NCI-H524 (cell line): ENCODE data around the gene GMDS.

Experiments used
- DNase-seq, 2 experiments: peaks; one replicate each; lab custom pipeline; 2025; lab: John Stamatoyannopoulos, UW

Gene GMDS

DNA sequence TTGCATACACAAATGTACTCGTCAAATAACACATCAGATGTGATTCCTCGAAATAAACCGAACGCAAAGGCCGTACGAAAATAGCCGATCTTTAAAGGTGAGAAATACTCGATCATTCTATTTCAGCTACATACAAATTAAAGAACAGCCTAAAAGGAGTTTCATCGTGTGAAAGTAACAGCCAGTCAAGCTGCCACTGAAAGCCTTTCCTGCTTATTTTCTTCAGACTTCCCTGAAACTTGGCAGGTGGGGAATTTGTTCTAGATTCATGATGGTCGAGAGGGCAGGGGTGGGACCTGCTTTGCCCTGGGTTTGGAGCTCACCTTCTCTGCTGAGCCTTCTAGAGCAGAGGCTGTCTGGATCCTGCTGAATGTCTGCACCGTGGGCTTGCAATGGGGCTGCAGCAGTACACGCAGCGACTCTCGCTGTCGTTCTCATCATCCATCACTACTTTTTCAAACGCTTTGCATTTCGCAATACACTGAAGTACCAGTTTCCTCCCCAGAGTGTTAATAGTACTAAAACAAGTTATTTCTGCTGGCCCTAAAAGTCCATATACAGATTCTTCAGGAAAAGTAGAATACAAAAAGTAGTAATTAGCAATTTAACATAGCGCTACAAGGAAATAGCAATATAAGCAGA is 619.5 kb downstream of the GMDS start:
- no peak for DNase-seq

DNA sequence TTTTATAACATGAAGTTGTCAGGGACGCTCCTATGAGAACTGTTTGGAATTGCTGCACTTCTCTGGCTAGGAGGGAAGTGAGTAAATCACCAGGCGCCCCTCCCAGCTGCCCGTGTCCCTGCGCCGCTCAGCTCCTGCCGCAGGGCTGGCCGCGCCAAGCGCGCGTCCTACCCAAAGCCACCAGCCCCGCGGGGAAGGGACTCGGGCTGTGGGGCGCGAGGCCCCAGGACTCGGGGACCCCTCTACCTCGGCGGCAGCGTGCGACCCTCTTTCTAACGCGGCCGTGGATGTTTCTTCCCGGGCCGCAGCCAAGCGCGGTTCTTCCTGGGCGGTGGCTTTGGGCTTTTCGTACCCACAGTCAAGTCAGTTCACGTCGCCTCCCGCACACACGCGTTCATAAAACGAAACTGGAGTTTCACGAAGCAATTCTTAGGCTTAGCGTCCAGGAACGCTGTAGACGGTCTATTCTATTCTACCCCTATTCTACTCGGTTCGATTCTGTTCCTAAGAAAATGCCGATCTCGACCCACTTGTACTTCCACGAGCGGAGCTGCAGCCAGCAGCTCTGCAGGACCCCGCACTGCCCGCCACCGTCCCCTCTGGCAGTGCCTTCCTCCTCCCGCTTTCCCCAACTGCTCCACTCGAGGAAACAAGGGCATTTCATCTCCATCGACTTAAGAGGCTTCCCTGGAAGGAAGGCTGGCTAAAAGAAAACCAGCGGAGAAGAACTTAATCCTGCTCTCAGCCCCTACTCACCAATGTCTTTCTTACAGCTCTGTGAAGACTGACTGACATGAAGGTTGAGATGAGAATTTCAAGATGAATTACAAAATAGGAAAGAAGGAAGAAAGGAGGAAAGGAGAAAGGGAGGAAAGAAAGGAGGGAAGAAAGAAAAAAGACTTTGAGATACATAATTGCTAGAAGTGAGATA is 620.3 kb downstream of the GMDS start:
- DNase-seq: peak in 1 of 2 experiments; percentile 66

DNA sequence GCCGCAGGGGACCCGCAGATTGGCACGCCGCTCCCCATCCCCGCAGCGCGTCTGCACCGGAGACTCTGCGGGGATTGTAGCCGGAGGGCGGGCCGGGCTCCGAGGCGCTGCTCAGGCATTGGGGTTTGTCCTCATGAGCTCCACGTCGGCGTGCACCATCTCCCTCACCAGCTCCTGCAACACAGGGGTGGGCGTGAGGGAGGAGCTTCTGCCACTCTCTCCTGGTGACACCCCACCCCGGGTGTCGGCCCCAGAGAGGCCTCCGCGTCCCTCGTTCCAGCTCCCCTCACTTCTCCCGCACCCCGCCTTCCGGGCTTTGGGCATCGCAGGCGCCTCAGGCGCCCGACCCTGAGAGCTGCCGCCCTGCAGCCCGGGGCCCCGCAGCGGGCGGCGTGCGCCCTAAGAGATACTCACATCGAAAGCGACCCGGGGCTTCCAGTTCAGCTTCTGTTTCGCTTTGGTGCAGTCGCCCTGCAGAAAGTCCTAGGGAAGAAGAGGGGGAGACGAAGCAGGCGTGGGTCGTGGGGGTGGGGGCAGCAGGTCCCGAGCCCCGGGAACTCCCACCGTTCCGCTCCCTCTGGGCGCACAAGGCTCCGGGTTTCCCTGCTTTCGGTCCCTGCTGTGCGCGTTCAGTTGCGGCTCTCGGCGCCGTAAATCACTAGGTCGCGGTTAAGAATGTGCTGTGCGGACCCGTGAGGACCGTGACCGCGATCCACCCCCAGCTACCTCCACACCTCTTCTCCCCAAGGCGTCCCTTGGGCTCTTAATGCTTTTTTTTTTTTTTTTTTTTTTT is 621.2 kb downstream of the GMDS start:
- DNase-seq: peak in 1 of 2 experiments; percentile 34

DNA sequence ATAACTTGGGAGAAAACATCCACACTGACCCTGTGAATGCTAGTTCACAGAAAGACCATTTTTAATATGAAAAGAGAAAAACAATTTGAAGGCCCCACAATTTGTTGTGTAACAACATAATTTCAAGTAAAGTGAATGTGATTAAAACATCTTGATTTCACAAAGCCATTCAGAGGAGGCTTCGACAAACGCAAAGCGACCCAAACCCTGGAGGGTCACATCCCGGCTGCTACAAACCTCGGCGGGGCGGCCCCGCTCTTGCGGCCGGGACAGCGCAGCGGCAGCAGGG is 621.7 kb downstream of the GMDS start:
- no peak for DNase-seq

DNA sequence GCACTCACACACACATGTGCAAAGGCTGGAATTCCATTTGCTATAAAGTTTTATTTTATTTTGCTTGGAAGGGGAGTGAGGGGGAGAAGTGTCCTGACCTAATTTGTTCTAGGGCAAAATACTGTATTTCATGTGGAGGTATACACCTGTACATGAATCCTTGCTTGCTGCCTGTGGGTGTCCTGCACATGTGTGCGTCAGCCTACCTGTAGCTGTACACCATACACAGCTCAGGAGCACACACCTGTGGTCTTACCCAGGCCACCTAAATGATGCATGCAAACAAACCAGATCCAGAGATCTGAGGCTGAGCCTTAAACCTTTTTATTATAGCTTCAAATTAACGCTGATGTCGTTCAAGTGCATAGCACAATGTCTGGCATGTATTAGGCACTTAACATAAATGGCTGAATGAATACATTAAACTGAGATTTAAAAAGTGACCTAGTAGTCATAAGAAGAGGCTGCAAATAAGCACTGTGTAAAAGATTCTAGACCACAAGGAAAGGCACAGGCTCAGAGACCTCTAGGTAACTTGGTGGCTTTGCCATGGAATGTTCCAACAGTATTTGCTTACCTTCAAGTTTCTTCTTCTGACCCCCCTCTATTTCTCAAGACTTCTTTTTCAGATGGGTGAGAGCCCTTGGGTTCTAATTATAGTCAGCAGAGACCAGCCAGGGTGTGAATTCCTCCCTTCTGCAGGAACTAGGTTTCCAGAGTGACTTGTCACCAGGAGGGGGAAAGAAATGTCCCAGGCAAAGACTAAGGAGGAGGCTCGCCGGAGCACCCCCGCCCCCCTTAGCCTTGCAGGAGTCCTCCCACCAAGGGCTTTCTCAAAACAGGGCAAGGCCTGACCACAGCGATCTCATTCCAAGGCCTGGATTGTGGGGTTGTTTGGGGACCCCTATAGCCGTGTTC is 622.3 kb downstream of the GMDS start:
- no peak for DNase-seq

DNA sequence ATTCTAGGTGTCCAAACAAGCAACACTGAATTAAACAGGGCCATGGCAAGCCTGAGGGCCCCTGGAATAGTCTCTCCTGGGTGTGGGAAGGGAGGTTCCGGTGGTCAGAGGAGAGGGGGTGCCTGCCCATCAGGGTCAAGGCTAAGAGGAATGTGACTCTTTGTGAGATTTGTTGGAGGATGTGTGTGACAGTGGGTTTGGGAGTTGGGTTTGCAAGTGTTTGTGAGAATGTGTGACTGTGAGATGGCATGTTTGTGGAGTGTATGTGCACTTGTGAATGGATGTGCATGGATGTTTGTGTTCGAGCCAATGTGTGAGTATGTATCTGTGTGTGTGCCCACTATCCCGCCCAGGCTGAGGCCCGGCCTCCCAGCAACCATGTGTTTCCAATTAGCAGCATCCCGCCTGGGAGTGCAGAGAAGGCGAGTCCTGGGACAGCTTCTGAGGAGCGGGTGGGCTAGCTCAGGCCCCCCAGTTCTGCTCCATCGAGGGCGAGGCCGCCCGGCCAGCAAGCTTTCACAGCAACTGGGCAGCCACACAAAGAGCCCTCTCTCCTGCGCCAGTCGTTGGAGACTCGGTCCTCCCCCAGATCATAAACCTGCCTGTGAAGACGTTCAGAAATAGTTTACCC is 623.1 kb downstream of the GMDS start:
- no peak for DNase-seq

DNA sequence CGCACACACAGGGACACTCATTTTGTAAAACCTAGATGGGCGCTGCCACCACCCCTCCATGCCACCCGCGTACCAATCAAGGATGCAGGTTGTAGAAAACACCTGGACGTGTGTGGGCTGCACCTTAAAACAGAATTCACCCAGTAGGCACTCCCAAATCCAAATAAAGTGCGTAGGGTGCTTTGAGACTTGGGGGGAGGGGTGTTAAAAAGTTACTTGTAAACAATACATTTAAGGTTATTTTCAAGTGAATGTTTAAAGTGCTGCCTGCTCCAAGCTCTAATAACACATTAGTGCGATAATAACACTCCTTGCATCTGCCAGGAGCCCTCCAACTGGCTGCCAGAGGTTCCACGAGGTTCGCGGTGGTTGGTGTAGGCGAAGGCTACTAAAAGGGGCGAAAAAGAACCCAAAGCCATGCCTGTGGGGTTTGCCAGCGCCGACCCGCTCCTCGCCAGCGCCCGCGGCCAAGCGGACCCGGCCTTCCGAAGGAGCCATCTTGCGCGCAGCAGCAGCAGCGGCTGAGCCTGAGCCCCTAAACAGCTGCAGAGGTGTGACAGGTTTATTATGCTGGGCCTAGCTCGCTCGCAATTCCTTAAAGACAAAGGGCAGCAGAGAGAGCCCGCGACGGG is 624.2 kb downstream of the GMDS start:
- no peak for DNase-seq

DNA sequence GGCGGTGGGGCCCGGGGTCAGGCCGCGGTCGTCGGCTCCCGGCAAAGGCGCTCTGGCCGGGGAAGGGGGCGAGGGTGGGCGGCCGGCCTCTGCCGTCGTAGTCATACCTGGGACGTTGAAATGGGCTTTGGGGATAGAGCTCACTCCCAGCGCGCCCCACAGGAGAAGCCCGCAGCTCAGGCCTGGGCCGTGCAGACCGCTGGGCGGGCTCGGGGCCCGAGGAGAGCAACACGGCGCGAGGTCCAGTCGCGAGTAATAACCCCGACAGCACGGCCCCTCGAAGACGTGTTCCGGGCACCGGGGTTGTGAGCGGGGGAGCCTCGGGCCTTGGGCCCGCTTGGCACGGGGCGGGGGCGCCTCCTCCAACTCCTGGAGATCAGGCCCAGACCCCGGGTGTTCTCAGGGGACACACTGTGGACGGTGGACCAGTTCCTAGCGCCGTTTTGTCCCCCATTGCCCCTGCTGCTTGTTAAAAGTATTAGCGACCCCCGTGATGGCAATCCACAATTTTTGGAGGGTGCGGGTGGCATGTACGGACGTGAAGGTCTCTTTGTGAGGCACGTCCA is 624.8 kb downstream of the GMDS start:
- no peak for DNase-seq

DNA sequence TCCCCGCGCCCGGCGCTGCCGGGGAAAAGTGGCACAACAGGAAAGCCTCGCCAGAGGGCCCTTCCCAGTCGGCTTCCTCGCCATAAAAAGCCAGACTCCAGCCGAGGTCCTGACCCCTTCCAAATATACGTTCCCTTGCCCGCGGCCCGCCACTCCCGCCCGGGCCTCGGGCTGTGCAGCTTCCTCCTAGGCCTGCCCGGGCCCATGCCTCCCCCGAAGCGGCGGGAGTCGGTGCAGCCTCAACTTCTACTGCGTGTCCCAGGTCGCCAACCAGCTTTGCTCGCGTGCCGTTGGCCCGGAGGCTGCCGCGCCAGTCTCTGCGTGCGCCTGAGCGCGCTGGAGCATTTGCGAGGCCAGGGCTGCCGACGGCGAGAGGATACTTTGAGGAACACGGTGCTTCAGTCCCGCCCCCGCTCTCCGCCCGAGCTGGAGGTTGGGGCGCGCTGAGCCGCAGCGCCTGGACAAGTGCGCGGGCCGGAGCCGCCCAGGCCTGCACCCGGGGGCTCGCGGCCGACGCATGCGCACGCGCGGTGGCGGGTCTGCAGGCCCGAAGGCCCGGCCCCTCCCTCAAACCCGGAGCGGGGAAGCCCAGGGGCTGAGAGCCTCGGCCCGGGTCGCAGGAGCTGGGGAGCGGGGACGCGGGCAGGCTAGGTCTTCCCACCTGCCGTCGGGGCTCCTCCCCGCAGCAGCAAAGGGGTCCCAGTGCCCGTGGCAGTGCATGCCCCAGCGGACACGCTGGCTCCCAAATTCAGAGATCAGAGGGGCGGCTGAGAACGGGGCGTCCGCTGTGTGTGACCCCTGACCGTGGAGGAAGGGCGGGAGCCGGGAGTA is 625.5 kb downstream of the GMDS start:
- no peak for DNase-seq

DNA sequence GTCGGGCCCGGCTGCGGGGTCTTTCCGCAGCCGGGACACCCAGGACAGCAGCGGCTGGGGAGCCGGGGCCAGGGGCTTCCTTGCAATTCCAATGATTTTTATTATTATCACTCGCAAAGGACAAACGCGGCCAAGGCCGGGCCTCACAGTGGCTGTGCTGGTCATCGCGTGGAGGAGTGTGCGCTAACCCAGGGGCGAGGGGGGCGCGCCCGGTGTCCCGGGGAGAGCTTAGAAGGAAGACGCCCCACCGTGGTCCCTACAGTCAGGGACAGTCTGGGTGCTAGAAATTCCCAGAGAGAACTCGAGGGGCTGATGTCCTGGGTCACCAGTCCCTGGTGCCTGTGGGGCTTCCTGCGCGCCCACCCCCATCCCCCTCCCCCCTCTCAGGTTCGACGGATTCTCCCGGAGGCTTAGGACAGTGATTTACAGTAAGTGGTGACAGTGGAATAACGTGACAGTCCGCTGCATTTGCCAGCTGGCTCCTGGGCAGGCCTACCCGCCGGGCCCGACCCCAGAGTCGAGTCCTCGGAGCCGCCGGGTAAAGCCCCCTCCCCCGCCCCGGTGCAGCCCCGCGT is 626.2 kb downstream of the GMDS start:
- DNase-seq: no peak

DNA sequence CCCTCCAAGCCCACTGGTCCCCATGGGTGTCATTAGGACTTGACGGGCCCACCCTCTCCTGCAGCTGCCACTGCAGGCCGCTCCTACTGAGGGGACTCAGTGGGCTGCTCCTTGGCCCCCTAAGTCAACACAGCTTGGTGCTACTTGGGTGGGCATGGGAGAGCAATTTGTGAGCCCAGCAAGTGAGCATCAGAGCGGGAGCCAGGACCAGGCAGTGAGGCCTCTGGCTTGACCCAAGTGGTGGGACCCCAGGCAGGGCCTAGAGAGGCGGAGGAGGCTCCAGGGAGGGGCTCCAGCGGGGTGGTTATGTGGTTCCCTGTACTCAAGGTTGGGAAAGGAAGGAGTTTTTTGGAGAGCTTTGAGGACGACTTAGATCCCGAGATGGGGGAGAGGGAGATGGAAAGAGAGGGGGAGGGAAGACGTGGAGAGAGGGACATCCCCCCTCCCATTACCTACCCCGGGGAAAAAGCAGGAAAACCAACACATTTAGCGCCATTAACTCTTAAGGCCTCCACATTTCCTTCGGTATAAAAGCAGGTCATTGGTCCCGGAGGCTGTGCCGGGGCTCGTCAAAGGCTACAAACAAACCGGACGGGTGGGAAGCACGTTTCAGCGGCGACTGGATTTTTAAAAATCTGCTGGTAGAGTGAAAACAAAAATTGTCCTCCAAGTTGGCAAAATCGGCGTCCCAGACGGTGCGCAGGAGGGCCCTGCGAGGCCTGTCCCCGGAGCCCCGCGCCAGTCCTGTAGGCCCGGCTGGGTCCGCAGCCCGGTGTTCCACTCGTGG is 626.9 kb downstream of the GMDS start:
- no peak for DNase-seq

DNA sequence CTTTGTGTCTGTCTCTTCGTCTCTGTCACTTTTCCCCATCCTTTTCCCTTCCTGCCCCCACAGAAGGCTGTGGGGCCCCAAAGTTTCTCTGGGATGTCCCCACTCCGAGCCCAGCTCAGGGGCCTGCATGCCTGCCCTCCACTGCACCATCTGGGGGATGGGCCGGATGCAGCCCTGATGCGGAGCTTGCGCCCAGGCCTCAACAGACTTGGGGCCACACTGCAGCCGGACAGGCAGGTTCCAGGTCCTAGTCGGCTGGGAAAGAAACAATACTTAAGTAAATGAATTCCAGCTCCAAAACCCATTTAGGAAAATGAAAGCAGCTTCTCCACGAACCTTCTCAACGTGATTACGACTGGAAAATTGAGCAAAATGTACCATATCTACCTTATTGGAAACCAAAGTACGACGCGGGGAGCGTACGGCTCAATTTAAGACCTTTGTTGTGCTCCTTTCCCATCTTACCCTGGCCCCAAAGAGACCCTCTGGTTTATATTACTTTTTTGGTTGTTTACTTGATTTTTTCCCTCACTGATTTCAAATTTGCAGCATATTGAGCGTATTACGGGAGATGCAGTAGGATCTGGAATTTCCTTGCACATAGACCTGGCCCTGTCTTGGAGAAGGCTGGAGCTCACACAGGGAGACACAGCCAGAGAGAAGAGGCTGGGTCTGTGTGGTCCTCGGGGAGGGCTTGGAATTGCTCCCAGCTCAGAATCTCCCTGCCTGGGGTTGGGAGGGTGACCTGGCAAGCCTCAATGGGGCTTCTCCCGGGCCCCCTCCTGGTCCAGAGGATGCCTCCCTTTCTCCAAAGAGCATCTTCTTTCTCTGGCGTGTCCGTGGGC is 627.7 kb downstream of the GMDS start:
- DNase-seq: no peak

DNA sequence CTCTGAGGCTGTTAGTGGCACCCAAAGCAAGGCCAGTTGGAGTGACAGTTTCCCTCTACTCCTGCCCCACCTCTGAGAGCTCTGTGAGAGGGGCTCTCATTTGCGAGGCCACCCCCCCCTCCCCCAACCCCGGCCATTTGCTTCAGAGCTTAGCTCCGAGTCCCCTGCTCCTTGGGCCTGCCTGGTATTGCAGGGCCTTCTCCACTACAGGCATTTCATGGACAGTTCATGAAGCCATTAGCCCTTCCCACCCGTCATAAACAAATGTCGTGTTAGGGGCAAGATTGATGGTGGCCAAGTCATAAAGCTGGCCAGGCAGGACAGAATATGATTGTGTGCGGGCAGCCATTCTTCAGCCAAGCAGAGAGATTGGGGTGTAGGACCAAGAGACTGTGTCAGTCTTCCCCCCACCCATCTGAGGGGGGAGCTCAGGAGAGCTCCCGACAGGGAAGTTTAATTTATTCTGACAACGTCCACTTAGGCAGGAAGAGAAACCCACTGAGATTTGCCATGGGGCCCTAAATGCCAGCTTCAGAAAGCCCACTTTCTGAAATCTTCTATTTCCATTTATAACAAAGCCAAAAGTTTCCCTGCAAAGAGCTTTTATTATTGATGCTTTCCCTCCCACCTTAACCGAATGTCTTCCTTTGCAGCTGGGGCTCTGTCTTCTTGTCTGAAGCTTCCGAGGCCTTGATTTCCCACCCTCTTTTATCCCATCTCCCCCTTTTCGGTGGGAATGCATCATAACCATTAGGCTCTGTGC is 628.5 kb downstream of the GMDS start:
- DNase-seq: no peak

DNA sequence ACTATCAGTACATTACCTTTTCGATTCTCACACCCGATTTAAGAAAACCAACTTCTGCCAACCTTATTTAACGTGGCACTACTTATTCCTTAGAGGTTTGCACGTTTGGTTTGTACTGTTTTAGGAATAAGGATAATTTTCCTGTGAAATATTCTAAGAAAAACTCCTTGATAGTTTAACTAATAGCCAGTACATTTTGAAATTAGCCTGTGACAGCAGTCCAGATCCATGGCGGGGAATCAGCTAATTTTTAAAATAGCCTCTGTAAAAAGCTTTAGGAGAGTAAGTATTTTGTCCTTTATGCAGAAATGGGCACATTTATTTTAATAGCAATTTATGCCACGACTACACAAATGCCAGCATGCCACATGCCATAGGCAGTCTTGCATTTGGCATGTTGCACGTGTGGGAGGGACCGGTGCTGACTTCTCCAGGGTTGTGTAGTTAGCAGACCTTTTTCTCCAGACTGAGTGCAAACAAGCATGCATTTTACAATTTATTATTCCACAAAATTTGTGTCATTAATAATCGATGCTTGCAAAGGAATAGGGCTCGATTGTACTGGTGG is 629.5 kb downstream of the GMDS start:
- no peak for DNase-seq

DNA sequence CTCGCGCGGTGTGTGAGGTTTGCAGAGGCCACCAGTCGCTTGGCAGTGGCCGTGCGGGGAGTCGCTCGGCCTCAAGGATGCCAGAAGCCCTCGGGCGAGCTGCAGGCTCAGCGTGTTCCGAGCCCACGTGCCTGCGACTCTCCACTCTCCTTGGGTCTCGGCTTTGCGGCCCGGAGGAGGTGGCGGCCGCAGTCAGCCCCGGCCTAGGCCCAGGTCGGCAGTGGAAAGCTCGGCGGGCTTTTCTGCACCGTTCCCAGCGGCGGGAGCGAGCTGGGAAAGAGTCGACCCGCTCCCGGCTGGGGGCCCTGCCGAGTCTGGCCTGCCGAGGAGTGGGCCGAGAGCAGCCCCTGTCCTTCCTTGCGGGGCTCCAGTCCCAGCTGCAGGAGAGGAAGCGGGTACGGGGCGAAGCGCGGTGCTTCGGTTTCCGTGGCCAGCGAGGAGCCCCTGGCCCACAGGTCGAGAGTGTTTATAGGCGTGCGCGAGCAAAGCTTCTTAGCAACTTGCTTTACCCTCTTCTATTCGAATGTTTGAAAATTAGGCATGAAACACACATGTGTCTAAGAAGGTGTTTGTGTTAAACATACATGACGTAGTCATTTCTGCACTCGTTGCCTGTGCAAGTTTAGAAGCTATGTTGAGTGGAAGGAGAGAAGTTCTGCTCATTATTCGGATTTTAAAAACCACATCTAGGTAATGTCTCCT is 630.1 kb downstream of the GMDS start:
- DNase-seq: no peak
